HepG2 (cell line): ENCODE results near the gene GNG5. TPM values are rescaled to one million over a fixed set of nuclear protein-coding genes. Genes with fewer than 3 reads are reported as not detected.

Source experiments
- ATAC-seq: fragments of 200-7000 bp; cut with Tn5 transposase; 3 replicates; pipeline ENCODE4 v1.9.1; 2020; ENCODE audit warnings: mild to moderate bottlenecking, moderate library complexity
- BruUV-seq: library from RNA; stranded (reverse); fragments of 400-500 nt; replicated peaks from 2 replicates; lab custom pipeline; 2021; lab: Mats Ljungman, UMichigan
- CTCF ChIA-PET: fragments of 300-600 bp; formaldehyde crosslinking; extraction: SDS; loops from one replicate; lab custom pipeline; 2021; ENCODE audit warnings: low total read pairs, inconsistent platforms, low intra/inter-chr PET ratio; lab: Yijun Ruan, JAX
- POLR2A ChIA-PET: fragments of 350-600 bp; sonication (Branson Sonifier 250); formaldehyde crosslinking; loops from one replicate; lab custom pipeline; 2020; ENCODE audit warnings: antibody characterized with exemption, inconsistent platforms; lab: Yijun Ruan, JAX
- DNase-seq: peaks from one replicate; pipeline ENCODE4 v3.0.0-alpha.2; 2015; ENCODE audit warnings: low spot score
- FAIRE-seq: peaks from 3 replicates; lab custom pipeline; 2011; peaks lifted over from hg19 to GRCh38; lab: Jason Lieb, UNC
- H2AFZ ChIP-seq: one replicate; pipeline ENCODE4 v1.6.1; 2011; ENCODE audit warnings: low read length, inconsistent platforms
- H3K27ac ChIP-seq: fragments of 300-600 bp; 3 replicates; pipeline ENCODE4 v1.8.0; 2011; ENCODE audit warnings: mixed run types, mild to moderate bottlenecking, mixed read lengths, low read length, inconsistent platforms; ENCODE audit not compliant: insufficient read depth; ENCODE audit errors: extremely low read length
- H3K27me3 ChIP-seq, 2 experiments: fragments of 200-600 bp in 1 of 2; 2 replicates in 1 of 2; 3 replicates in 1 of 2; pipeline versions ENCODE4 v1.6.0 to v1.8.0; 2011; ENCODE audit warnings: low read length in 2 of 2, mild to moderate bottlenecking in 2 of 2, moderate library complexity in 2 of 2, inconsistent platforms in 1 of 2; ENCODE audit not compliant: insufficient read depth in 2 of 2, control insufficient read depth in 1 of 2
- H3K36me3 ChIP-seq, 2 experiments: fragments of 200-600 bp in 1 of 2; replicated peaks in 1 of 2; 2 replicates in 1 of 2; 3 replicates in 1 of 2; pipeline versions ENCODE4 v1.5.1 to v1.8.0; 2011; ENCODE audit warnings: low read length in 2 of 2, inconsistent platforms in 1 of 2; ENCODE audit not compliant: insufficient read depth in 2 of 2, control insufficient read depth in 1 of 2
- H3K4me1 ChIP-seq: 2 replicates; pipeline ENCODE4 v1.5.1; 2012; ENCODE audit warnings: low read length, inconsistent platforms; ENCODE audit not compliant: insufficient read depth
- H3K4me2 ChIP-seq: 2 replicates; pipeline ENCODE4 v1.6.0; 2011; ENCODE audit warnings: low read depth, low read length, inconsistent platforms
- H3K4me3 ChIP-seq, 3 experiments: fragments of 200-600 bp in 1 of 3; sonication (generic), shearing (Covaris generic) in 1 of 3; replicated peaks in 1 of 3; 2 replicates each; pipeline ENCODE4 v1.5.1; 2011 to 2016; ENCODE audit warnings: low read length in 3 of 3, inconsistent platforms in 2 of 3, low read depth in 2 of 3, mild to moderate bottlenecking in 2 of 3, control low read depth in 1 of 3, mixed read lengths in 1 of 3; ENCODE audit not compliant: insufficient read depth in 1 of 3
- H3K79me2 ChIP-seq: one replicate; pipeline ENCODE4 v1.6.1; 2011; ENCODE audit warnings: low read length, inconsistent platforms; ENCODE audit not compliant: insufficient read depth
- H3K9ac ChIP-seq: 2 replicates; pipeline ENCODE4 v1.6.0; 2011; ENCODE audit warnings: mild to moderate bottlenecking, low read depth, low read length, inconsistent platforms; ENCODE audit not compliant: insufficient read depth
- H3K9me3 ChIP-seq: 2 replicates; pipeline ENCODE4 v1.5.1; 2012; ENCODE audit warnings: mild to moderate bottlenecking, low read length
- H4K20me1 ChIP-seq: 2 replicates; pipeline ENCODE4 v1.6.0; 2011; ENCODE audit warnings: inconsistent platforms, mild to moderate bottlenecking, low read length, moderate library complexity; ENCODE audit not compliant: insufficient read depth
- CEBPB ChIP-seq: IDR thresholded peaks from 2 replicates; pipeline ENCODE4 v1.6.1; 2011; ENCODE audit warnings: low read depth, low read length, improper control_type of control experiment, borderline replicate concordance
- CEBPG ChIP-seq: IDR thresholded peaks from 2 replicates; pipeline ENCODE4 v1.6.1; 2016
- CHD4 ChIP-seq: fragments of 200-600 bp; sonication (generic); IDR thresholded peaks from 2 replicates; pipeline ENCODE4 v1.7.0; 2017; ENCODE audit warnings: mild to moderate bottlenecking, low read length, borderline replicate concordance
- CREB1 ChIP-seq, 2 experiments: fragments of 450-650 bp in 1 of 2; IDR thresholded peaks; 2 replicates each; pipeline ENCODE4 v1.6.1; 2016 to 2017; ENCODE audit warnings: control low read depth in 1 of 2, mild to moderate bottlenecking in 1 of 2, missing compliant biosample characterization in 1 of 2, missing genetic modification characterization in 1 of 2
- E2F2 ChIP-seq: sonication (generic); formaldehyde crosslinking; IDR thresholded peaks from 2 replicates; pipeline ENCODE4 v1.4.0; 2020; ENCODE audit warnings: missing genetic modification reagents, borderline replicate concordance
- FOXA3 ChIP-seq: IDR thresholded peaks from 2 replicates; pipeline ENCODE4 v1.6.1; 2016; ENCODE audit warnings: missing genetic modification reagents, missing compliant biosample characterization
- FOXP1 ChIP-seq, 2 experiments: fragments of 450-650 bp in 1 of 2; IDR thresholded peaks; 2 replicates each; pipeline ENCODE4 v1.6.1; 2017 to 2018; ENCODE audit warnings: antibody characterized with exemption in 1 of 2
- GATAD2A ChIP-seq: IDR thresholded peaks from 2 replicates; pipeline ENCODE4 v1.6.1; 2016
- HMG20A ChIP-seq: IDR thresholded peaks from 2 replicates; pipeline ENCODE4 v1.6.1; 2016; ENCODE audit warnings: borderline replicate concordance
- MAFG ChIP-seq: sonication (generic); formaldehyde crosslinking; IDR thresholded peaks from 2 replicates; pipeline ENCODE4 v1.5.1; 2020; ENCODE audit warnings: mild to moderate bottlenecking, missing genetic modification reagents
- MIXL1 ChIP-seq: IDR thresholded peaks from 2 replicates; pipeline ENCODE4 v1.6.1; 2016
- NFIC ChIP-seq: IDR thresholded peaks from 2 replicates; pipeline ENCODE4 v1.6.1; 2012; ENCODE audit warnings: mild to moderate bottlenecking, low read length, inconsistent platforms
- PHF21A ChIP-seq: sonication (generic); formaldehyde crosslinking; IDR thresholded peaks from 2 replicates; pipeline ENCODE4 v1.5.0; 2020; ENCODE audit warnings: mild to moderate bottlenecking, missing genetic modification reagents
- PITX1 ChIP-seq: sonication (generic); formaldehyde crosslinking; IDR thresholded peaks from 2 replicates; pipeline ENCODE4 v1.5.1; 2020; ENCODE audit warnings: mild to moderate bottlenecking, missing genetic modification reagents
- SOX13 ChIP-seq, 3 experiments: fragments of 450-650 bp in 1 of 3; sonication (generic) in 1 of 3; formaldehyde crosslinking in 1 of 3; IDR thresholded peaks in 2 of 3; conservative IDR thresholded peaks in 1 of 3; 2 replicates each; pipeline versions ENCODE4 v1.5.0 to v1.6.1; 2016 to 2020; ENCODE audit warnings: antibody characterized with exemption in 1 of 3, mild to moderate bottlenecking in 1 of 3, missing compliant biosample characterization in 1 of 3, missing genetic modification reagents in 1 of 3, moderate library complexity in 1 of 3
- TBX3 ChIP-seq: fragments of 450-650 bp; IDR thresholded peaks from 2 replicates; pipeline ENCODE4 v1.6.1; 2017; ENCODE audit warnings: antibody characterized with exemption, mild to moderate bottlenecking, inconsistent platforms, borderline replicate concordance
- TEAD3 ChIP-seq: optimal IDR thresholded peaks from 2 replicates; pipeline ENCODE3; 2016; ENCODE audit warnings: borderline replicate concordance
- XBP1 ChIP-seq: sonication (generic); formaldehyde crosslinking; IDR thresholded peaks from 2 replicates; pipeline ENCODE4 v1.5.0; 2020; ENCODE audit warnings: missing genetic modification reagents
- ZNF326 ChIP-seq: sonication (generic); formaldehyde crosslinking; IDR thresholded peaks from 2 replicates; pipeline ENCODE4 v1.4.0; 2020; ENCODE audit warnings: missing genetic modification reagents, borderline replicate concordance
- WGBS: methylation state at CpG from one replicate; pipeline ENCODE4 v1.1.6; 2017; ENCODE audit warnings: low lambda C conversion rate; 5-methylcytosine and 5-hydroxymethylcytosine counted together
- in situ Hi-C: cut with HindIII; loops from 2 replicates; pipeline ENCODE4 v1.10.0; 2017; ENCODE audit warnings: low pct_unique_long_range_greater_than_20kb; ENCODE audit not compliant: extremely low pct_ligation_motif_present
- intact Hi-C: fragments of 100-400 bp; cut with micrococcal nuclease; formaldehyde crosslinking; loops from one replicate; pipeline ENCODE4 v1.10.0; 2022; ENCODE audit not compliant: unreplicated experiment
- polyA plus RNA-seq, 8 experiments: library from polyadenylated mRNA; depleted of rRNA in 3 of 8; stranded (reverse) in 7 of 8; unstranded in 1 of 8; fragments of >200 nt; fragmentation: Illumina TruSeq in 4 of 8; extraction: Trizol in 4 of 8; gene quantifications; 2 replicates each; pipeline versions ENCODE4 v1.2.1 to v1.2.3, GENCODE V29; 2011 to 2016; ENCODE audit warnings: low read depth in 4 of 8, missing spikeins in 1 of 8, mixed read lengths in 1 of 8; ENCODE audit not compliant: insufficient read depth in 1 of 8
- total RNA-seq, 5 experiments: library from RNA; depleted of rRNA; stranded (reverse); fragments of >200 nt; fragmentation: Illumina TruSeq; extraction: Trizol; gene quantifications; 2 replicates each; pipeline ENCODE4 v1.2.3, GENCODE V29; 2016; ENCODE audit warnings: low read depth in 1 of 5
- TF ChIP-seq, protein P1 (sequence below): sonication (generic); formaldehyde crosslinking; IDR thresholded peaks from 2 replicates; pipeline ENCODE4 v1.5.0; 2020; ENCODE audit warnings: missing genetic modification reagents
- TF ChIP-seq, protein P2 (sequence below): sonication (generic); formaldehyde crosslinking; conservative IDR thresholded peaks from 2 replicates; pipeline ENCODE4 v1.4.0; 2020; ENCODE audit warnings: mild to moderate bottlenecking, missing genetic modification reagents, moderate library complexity

The GNG5 gene
- total and polyA plus RNA-seq, 2 of the 13 experiments (the other 11 are each of a cell fraction or from before 2014, with no cell fraction given) = 103 to 137 TPM

GRCh38 chr1:84492726-84493125 is 13.7 kb downstream of the GNG5 start:
- DNase-seq (peak; percentile 30), FAIRE-seq (no peak), ATAC-seq (peak; percentile 78)
- Histone ChIP-seq H3K9ac (no peak overlapping the region), H3K9me3 (no peaks in the 10 kb centered on the region), H3K27ac (no peak overlapping the region), H3K27me3 (no peaks in the 10 kb centered on the region), H3K4me1 (peaks cover 17% of the 10 kb centered on the region), H3K79me2 (no peaks in the 10 kb centered on the region), H2AFZ (no peak overlapping the region), H4K20me1 (0 out of 2 replicates have a peak, but pooled peaks cover 1% of the 10 kb centered on the region), H3K4me2 (no peak overlapping the region), H3K36me3 (peaks cover 12 to 70% of the 10 kb centered on the region in 2 experiments), H3K4me3 (no peak overlapping the region)
- intact Hi-C loops = no loop called here
- 21% methylated on average over 1 of the region's 1 CpG for WGBS
- in situ Hi-C loops = no loop called here
- CTCF ChIA-PET = interaction anchor here (1.4 kb wide), 1 partner anchor 111 kb away, joined by 3 read pairs; no protein-coding TSS in a partner anchor
- BruUV-seq = no TSS peak
- POLR2A ChIA-PET = interaction anchor here (1.1 to 1.3 kb wide), 2 partner anchors 13 kb away, joined by 3 to 4 read pairs; partner anchors contain the start of genes GNG5 and SPATA1
- peak; percentile 63 for TF ChIP-seq CEBPG (CRISPR knock-in tag)
- no peak for TF ChIP-seq MAFG (CRISPR knock-in tag)
- no peak for TF ChIP-seq E2F2 (CRISPR knock-in tag)
- peak; percentile 77 for TF ChIP-seq CEBPB
- TF ChIP-seq FOXP1 (IDR thresholded peaks at IDR 0.05) = no peak
- TF ChIP-seq FOXP1 (CRISPR knock-in tag; IDR thresholded peaks at IDR 0.05) = peak; percentile 38; the same call in 1 of the 2 replicates
- no peak for TF ChIP-seq CREB1 (IDR thresholded peaks at IDR 0.05)
- TF ChIP-seq CREB1 (CRISPR knock-in tag; IDR thresholded peaks at IDR 0.05) = peak; percentile 54
- TF ChIP-seq HMG20A (CRISPR knock-in tag) = peak; percentile 38; the same call in 1 of the 2 replicates
- no peak for TF ChIP-seq NFIC
- TF ChIP-seq TBX3 = 0 out of 2 replicates have a peak, but pooled peaks have one; percentile 14
- no peak for TF ChIP-seq ZNF326 (CRISPR knock-in tag)
- TF ChIP-seq, protein P1, sequence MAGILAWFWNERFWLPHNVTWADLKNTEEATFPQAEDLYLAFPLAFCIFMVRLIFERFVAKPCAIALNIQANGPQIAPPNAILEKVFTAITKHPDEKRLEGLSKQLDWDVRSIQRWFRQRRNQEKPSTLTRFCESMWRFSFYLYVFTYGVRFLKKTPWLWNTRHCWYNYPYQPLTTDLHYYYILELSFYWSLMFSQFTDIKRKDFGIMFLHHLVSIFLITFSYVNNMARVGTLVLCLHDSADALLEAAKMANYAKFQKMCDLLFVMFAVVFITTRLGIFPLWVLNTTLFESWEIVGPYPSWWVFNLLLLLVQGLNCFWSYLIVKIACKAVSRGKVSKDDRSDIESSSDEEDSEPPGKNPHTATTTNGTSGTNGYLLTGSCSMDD (CRISPR knock-in tag) = no peak
- TF ChIP-seq PHF21A = peak; percentile 25
- TF ChIP-seq SOX13 (IDR thresholded peaks at IDR 0.05) = no peak
- peak in 1 of 2 experiments; percentile 14; a peak in 1 of 4 replicates for TF ChIP-seq SOX13 (CRISPR knock-in tag; conservative IDR thresholded peaks at IDR 0.05 in 1 of 2, IDR thresholded peaks at IDR 0.05 in 1 of 2)
- peak; percentile 75 for TF ChIP-seq PITX1 (CRISPR knock-in tag)
- peak; percentile 64 for TF ChIP-seq TEAD3 (CRISPR knock-in tag)
- TF ChIP-seq GATAD2A (CRISPR knock-in tag) = peak; percentile 49; the same call in 1 of the 2 replicates
- peak; percentile 78 for TF ChIP-seq FOXA3 (CRISPR knock-in tag)
- no peak for TF ChIP-seq CHD4
- no peak for TF ChIP-seq XBP1 (CRISPR knock-in tag)
- TF ChIP-seq, protein P2, sequence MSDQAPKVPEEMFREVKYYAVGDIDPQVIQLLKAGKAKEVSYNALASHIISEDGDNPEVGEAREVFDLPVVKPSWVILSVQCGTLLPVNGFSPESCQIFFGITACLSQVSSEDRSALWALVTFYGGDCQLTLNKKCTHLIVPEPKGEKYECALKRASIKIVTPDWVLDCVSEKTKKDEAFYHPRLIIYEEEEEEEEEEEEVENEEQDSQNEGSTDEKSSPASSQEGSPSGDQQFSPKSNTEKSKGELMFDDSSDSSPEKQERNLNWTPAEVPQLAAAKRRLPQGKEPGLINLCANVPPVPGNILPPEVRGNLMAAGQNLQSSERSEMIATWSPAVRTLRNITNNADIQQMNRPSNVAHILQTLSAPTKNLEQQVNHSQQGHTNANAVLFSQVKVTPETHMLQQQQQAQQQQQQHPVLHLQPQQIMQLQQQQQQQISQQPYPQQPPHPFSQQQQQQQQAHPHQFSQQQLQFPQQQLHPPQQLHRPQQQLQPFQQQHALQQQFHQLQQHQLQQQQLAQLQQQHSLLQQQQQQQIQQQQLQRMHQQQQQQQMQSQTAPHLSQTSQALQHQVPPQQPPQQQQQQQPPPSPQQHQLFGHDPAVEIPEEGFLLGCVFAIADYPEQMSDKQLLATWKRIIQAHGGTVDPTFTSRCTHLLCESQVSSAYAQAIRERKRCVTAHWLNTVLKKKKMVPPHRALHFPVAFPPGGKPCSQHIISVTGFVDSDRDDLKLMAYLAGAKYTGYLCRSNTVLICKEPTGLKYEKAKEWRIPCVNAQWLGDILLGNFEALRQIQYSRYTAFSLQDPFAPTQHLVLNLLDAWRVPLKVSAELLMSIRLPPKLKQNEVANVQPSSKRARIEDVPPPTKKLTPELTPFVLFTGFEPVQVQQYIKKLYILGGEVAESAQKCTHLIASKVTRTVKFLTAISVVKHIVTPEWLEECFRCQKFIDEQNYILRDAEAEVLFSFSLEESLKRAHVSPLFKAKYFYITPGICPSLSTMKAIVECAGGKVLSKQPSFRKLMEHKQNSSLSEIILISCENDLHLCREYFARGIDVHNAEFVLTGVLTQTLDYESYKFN (CRISPR knock-in tag) = peak; percentile 35; the same call in 1 of the 2 replicates
- TF ChIP-seq MIXL1 (CRISPR knock-in tag) = peak; percentile 49
